Measurements from ENCODE around the gene GAGE12F.
"Not testable (repeated sequence)": the region's sequence is repeated elsewhere in the genome, so short reads cannot be mapped to it uniquely, and the experiment has no call there.

DNA sequence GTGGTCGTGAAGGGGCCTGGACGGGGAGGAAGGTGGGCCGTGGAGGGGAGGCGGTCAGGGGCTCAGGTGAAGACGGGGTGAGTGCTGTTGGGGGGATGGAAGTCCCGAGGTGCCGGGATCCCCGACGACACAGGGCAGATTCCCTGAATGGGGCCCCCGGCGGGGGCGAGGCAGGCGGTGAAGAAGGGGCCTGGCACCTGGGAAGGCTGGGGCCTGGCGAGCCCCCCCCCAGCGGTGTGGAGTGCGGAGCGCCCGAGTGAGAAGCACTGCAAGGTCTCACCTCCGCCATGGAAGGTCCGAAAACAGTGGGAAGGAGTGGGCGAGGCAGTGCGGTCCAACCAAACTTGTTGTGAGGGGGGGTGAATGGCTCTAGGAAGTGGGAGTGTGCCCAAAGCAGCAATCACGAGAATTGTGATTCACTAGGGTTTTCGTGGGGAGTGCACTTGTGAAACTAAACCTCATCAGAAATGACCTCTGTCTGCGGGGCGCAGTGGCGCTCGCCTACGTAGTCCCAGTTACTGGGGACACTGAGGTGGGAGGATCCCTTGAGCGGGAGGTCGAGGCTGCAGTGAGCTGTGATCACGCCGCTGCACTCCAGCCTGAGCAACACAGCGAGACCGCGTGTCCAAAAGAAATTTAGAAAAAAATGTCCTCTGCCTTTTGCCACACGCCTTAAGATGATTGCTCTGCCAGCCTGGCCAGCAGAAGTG lies 29.3 kb downstream of the GAGE12F start:
- not testable (repeated sequence) for TF ChIP-seq TBL1XR1 (IDR thresholded peaks at IDR 0.05; ENCODE audit: low read depth, low read length); GABPA (IDR thresholded peaks at IDR 0.05; ENCODE audit: low read depth); SMAD1 (IDR thresholded peaks at IDR 0.05; ENCODE audit: low read depth, partially characterized antibody); SUPT20H (IDR thresholded peaks at IDR 0.05; ENCODE audit: borderline replicate concordance, control insufficient read depth, low read depth, low read length); CREB1 (IDR thresholded peaks at IDR 0.05; ENCODE audit: low read depth); PAX8 (IDR thresholded peaks at IDR 0.05); JUND (IDR thresholded peaks at IDR 0.05; ENCODE audit: low read depth, low read length)
- TF ChIP-seq, protein P1, sequence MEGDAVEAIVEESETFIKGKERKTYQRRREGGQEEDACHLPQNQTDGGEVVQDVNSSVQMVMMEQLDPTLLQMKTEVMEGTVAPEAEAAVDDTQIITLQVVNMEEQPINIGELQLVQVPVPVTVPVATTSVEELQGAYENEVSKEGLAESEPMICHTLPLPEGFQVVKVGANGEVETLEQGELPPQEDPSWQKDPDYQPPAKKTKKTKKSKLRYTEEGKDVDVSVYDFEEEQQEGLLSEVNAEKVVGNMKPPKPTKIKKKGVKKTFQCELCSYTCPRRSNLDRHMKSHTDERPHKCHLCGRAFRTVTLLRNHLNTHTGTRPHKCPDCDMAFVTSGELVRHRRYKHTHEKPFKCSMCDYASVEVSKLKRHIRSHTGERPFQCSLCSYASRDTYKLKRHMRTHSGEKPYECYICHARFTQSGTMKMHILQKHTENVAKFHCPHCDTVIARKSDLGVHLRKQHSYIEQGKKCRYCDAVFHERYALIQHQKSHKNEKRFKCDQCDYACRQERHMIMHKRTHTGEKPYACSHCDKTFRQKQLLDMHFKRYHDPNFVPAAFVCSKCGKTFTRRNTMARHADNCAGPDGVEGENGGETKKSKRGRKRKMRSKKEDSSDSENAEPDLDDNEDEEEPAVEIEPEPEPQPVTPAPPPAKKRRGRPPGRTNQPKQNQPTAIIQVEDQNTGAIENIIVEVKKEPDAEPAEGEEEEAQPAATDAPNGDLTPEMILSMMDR (IDR thresholded peaks at IDR 0.05 in 2 of 3, conservative IDR thresholded peaks at IDR 0.05 in 1 of 3; ENCODE audit: control insufficient read depth in 2 of 3, extremely low read depth in 1 of 3, insufficient read depth in 1 of 3, low read depth in 3 of 3, low read length in 3 of 3): not testable (repeated sequence)
- TF ChIP-seq, protein P2, sequence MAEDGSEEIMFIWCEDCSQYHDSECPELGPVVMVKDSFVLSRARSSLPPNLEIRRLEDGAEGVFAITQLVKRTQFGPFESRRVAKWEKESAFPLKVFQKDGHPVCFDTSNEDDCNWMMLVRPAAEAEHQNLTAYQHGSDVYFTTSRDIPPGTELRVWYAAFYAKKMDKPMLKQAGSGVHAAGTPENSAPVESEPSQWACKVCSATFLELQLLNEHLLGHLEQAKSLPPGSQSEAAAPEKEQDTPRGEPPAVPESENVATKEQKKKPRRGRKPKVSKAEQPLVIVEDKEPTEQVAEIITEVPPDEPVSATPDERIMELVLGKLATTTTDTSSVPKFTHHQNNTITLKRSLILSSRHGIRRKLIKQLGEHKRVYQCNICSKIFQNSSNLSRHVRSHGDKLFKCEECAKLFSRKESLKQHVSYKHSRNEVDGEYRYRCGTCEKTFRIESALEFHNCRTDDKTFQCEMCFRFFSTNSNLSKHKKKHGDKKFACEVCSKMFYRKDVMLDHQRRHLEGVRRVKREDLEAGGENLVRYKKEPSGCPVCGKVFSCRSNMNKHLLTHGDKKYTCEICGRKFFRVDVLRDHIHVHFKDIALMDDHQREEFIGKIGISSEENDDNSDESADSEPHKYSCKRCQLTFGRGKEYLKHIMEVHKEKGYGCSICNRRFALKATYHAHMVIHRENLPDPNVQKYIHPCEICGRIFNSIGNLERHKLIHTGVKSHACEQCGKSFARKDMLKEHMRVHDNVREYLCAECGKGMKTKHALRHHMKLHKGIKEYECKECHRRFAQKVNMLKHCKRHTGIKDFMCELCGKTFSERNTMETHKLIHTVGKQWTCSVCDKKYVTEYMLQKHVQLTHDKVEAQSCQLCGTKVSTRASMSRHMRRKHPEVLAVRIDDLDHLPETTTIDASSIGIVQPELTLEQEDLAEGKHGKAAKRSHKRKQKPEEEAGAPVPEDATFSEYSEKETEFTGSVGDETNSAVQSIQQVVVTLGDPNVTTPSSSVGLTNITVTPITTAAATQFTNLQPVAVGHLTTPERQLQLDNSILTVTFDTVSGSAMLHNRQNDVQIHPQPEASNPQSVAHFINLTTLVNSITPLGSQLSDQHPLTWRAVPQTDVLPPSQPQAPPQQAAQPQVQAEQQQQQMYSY (CRISPR knock-in tag; IDR thresholded peaks at IDR 0.05): not testable (repeated sequence)
- TF ChIP-seq, protein P3, sequence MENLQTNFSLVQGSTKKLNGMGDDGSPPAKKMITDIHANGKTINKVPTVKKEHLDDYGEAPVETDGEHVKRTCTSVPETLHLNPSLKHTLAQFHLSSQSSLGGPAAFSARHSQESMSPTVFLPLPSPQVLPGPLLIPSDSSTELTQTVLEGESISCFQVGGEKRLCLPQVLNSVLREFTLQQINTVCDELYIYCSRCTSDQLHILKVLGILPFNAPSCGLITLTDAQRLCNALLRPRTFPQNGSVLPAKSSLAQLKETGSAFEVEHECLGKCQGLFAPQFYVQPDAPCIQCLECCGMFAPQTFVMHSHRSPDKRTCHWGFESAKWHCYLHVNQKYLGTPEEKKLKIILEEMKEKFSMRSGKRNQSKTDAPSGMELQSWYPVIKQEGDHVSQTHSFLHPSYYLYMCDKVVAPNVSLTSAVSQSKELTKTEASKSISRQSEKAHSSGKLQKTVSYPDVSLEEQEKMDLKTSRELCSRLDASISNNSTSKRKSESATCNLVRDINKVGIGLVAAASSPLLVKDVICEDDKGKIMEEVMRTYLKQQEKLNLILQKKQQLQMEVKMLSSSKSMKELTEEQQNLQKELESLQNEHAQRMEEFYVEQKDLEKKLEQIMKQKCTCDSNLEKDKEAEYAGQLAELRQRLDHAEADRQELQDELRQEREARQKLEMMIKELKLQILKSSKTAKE (IDR thresholded peaks at IDR 0.05; ENCODE audit: low read depth, poor library complexity, severe bottlenecking): not testable (repeated sequence)
- TF ChIP-seq, protein P4, sequence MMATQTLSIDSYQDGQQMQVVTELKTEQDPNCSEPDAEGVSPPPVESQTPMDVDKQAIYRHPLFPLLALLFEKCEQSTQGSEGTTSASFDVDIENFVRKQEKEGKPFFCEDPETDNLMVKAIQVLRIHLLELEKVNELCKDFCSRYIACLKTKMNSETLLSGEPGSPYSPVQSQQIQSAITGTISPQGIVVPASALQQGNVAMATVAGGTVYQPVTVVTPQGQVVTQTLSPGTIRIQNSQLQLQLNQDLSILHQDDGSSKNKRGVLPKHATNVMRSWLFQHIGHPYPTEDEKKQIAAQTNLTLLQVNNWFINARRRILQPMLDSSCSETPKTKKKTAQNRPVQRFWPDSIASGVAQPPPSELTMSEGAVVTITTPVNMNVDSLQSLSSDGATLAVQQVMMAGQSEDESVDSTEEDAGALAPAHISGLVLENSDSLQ (IDR thresholded peaks at IDR 0.05): not testable (repeated sequence)
- TF ChIP-seq, protein P5, sequence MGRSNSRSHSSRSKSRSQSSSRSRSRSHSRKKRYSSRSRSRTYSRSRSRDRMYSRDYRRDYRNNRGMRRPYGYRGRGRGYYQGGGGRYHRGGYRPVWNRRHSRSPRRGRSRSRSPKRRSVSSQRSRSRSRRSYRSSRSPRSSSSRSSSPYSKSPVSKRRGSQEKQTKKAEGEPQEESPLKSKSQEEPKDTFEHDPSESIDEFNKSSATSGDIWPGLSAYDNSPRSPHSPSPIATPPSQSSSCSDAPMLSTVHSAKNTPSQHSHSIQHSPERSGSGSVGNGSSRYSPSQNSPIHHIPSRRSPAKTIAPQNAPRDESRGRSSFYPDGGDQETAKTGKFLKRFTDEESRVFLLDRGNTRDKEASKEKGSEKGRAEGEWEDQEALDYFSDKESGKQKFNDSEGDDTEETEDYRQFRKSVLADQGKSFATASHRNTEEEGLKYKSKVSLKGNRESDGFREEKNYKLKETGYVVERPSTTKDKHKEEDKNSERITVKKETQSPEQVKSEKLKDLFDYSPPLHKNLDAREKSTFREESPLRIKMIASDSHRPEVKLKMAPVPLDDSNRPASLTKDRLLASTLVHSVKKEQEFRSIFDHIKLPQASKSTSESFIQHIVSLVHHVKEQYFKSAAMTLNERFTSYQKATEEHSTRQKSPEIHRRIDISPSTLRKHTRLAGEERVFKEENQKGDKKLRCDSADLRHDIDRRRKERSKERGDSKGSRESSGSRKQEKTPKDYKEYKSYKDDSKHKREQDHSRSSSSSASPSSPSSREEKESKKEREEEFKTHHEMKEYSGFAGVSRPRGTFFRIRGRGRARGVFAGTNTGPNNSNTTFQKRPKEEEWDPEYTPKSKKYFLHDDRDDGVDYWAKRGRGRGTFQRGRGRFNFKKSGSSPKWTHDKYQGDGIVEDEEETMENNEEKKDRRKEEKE (IDR thresholded peaks at IDR 0.05): not testable (repeated sequence)
